ENCODE measurements around the gene SLC35C1.
A peak's percentile ranks its signal among the peaks of the same experiment; 100 is the strongest.

Gene SLC35C1

GRCh38 chr11:45847911-45848316 lies 43.0 kb downstream of the SLC35C1 start:
- Histone ChIP-seq H3K36me3 (ENCODE audit: control insufficient read depth, low read length) (no peaks in the 10 kb centered on the region; the same call in 1 of the 2 replicates), H3K27me3 (ENCODE audit: control insufficient read depth, low read length) (no peaks in the 10 kb centered on the region), H3K9me3 (ENCODE audit: control insufficient read depth, insufficient read depth, low read length) (no peaks in the 10 kb centered on the region), H3K4me3 (ENCODE audit: low read length) (peak overlapping the region; percentile 87), H3K27ac (ENCODE audit: low read depth, low read length) (no peak overlapping the region), H3K4me1 (ENCODE audit: control insufficient read depth, low read length) (peaks cover 43% of the 10 kb centered on the region), H3K79me2 (ENCODE audit: control insufficient read depth, low read length) (peaks cover 52% of the 10 kb centered on the region), H3F3A (ENCODE audit: control insufficient read depth, insufficient read depth) (no peaks in the 10 kb centered on the region), H4K20me1 (ENCODE audit: control insufficient read depth, insufficient read depth, low read depth, low read length) (peaks cover 24% of the 10 kb centered on the region), H3K4me2 (ENCODE audit: low read length) (peak overlapping the region; percentile 85), H3K9me2 (replicated peaks; ENCODE audit: control insufficient read depth, low read length) (no peaks in the 10 kb centered on the region)
- peak; percentile 39 for TF ChIP-seq CTCF (IDR thresholded peaks at IDR 0.05; ENCODE audit: low read depth, low read length, poor library complexity, severe bottlenecking)
- no peak for TF ChIP-seq EZH2phosphoT487 (IDR thresholded peaks at IDR 0.05; ENCODE audit: borderline replicate concordance, low read length)

GRCh38 chr11:45848654-45849081 lies 43.7 kb downstream of the SLC35C1 start:
- Histone ChIP-seq H3K36me3 (ENCODE audit: control insufficient read depth, low read length) (no peaks in the 10 kb centered on the region; the same call in 1 of the 2 replicates), H3K4me2 (ENCODE audit: low read length) (peak overlapping the region; percentile 85), H3K27ac (ENCODE audit: low read depth, low read length) (no peak overlapping the region), H3K4me3 (ENCODE audit: low read length) (peak overlapping the region; percentile 87), H3F3A (ENCODE audit: control insufficient read depth, insufficient read depth) (no peaks in the 10 kb centered on the region), H3K9me2 (replicated peaks; ENCODE audit: control insufficient read depth, low read length) (no peaks in the 10 kb centered on the region), H3K9me3 (ENCODE audit: control insufficient read depth, insufficient read depth, low read length) (no peaks in the 10 kb centered on the region), H3K4me1 (ENCODE audit: control insufficient read depth, low read length) (peaks cover 42% of the 10 kb centered on the region), H3K27me3 (ENCODE audit: control insufficient read depth, low read length) (no peaks in the 10 kb centered on the region), H4K20me1 (ENCODE audit: control insufficient read depth, insufficient read depth, low read depth, low read length) (peaks cover 29% of the 10 kb centered on the region), H3K79me2 (ENCODE audit: control insufficient read depth, low read length) (peaks cover 60% of the 10 kb centered on the region)
- no peak for TF ChIP-seq CTCF (IDR thresholded peaks at IDR 0.05; ENCODE audit: low read depth, low read length, poor library complexity, severe bottlenecking)
- no peak for TF ChIP-seq EZH2phosphoT487 (IDR thresholded peaks at IDR 0.05; ENCODE audit: borderline replicate concordance, low read length)

- H3K9me3 ChIP-seq (ENCODE audit: control insufficient read depth, insufficient read depth, low read length), result no peaks in the 10 kb centered on the region
- H3K27me3 ChIP-seq (ENCODE audit: control insufficient read depth, low read length), result no peaks in the 10 kb centered on the region
- H3K36me3 ChIP-seq (ENCODE audit: control insufficient read depth, low read length), result no peaks in the 10 kb centered on the region; the same call in 1 of the 2 replicates
- H3K9me2 ChIP-seq (replicated peaks; ENCODE audit: control insufficient read depth, low read length), result no peaks in the 10 kb centered on the region
- no peak overlapping the region for H3K27ac ChIP-seq (ENCODE audit: low read depth, low read length)
- peaks cover 42% of the 10 kb centered on the region for H3K4me1 ChIP-seq (ENCODE audit: control insufficient read depth, low read length)
- H3K79me2 ChIP-seq (ENCODE audit: control insufficient read depth, low read length), result peaks cover 66% of the 10 kb centered on the region
- no peaks in the 10 kb centered on the region for H3F3A ChIP-seq (ENCODE audit: control insufficient read depth, insufficient read depth)
- no peak overlapping the region for H3K4me3 ChIP-seq (ENCODE audit: low read length)
- no peak for TF ChIP-seq EZH2phosphoT487 (IDR thresholded peaks at IDR 0.05; ENCODE audit: borderline replicate concordance, low read length)
- no peak for TF ChIP-seq CTCF (IDR thresholded peaks at IDR 0.05; ENCODE audit: low read depth, low read length, poor library complexity, severe bottlenecking)
- no peak overlapping the region for H3K4me2 ChIP-seq (ENCODE audit: low read length)
- peaks cover 29% of the 10 kb centered on the region for H4K20me1 ChIP-seq (ENCODE audit: control insufficient read depth, insufficient read depth, low read depth, low read length)
Measured at GRCh38 chr11:45850446-45850845, 45.5 kb downstream of the SLC35C1 start.

All from DOHH2 (cell line).